Spleen (tissue), 11 donors: ENCODE results near the gene MRC2. TPM values are rescaled to one million over a fixed set of nuclear protein-coding genes. Genes with fewer than 3 reads are reported as not detected.

Source experiments
- DNase-seq: peaks from one replicate; pipeline ENCODE4 v3.0.0-alpha.2; 2020
- H3K27ac ChIP-seq, 8 donors: fragments of 200-600 bp; sonication (generic) in 7 of 8; 1 replicate in 4 of 8; 2 replicates in 4 of 8; pipeline versions ENCODE4 v1.5.0 to v1.8.0; 2016 to 2021; ENCODE audit warnings: inconsistent platforms in 4 of 8, mild to moderate bottlenecking in 4 of 8, moderate library complexity in 1 of 8
- H3K27me3 ChIP-seq, 7 donors: fragments of 200-600 bp; sonication (generic) in 6 of 7; replicated peaks in 1 of 7; 1 replicate in 4 of 7; 2 replicates in 3 of 7; pipeline versions ENCODE4 v1.5.0 to v1.8.0; 2016 to 2021; ENCODE audit warnings: inconsistent platforms in 3 of 7, mild to moderate bottlenecking in 1 of 7
- H3K36me3 ChIP-seq, 6 donors: fragments of 200-600 bp; sonication (generic) in 5 of 6; 1 replicate in 4 of 6; 2 replicates in 2 of 6; pipeline versions ENCODE4 v1.5.0 to v1.8.0; 2016 to 2021; ENCODE audit warnings: inconsistent platforms in 2 of 6
- H3K4me1 ChIP-seq, 6 donors: fragments of 200-600 bp; sonication (generic) in 5 of 6; 1 replicate in 3 of 6; 2 replicates in 3 of 6; pipeline versions ENCODE4 v1.5.0 to v1.8.0; 2016 to 2021; ENCODE audit warnings: inconsistent platforms in 3 of 6
- H3K4me3 ChIP-seq, 8 donors: fragments of 200-600 bp; sonication (generic) in 7 of 8; 1 replicate in 4 of 8; 2 replicates in 4 of 8; pipeline versions ENCODE4 v1.5.0 to v1.8.0; 2016 to 2021; ENCODE audit warnings: inconsistent platforms in 4 of 8, mild to moderate bottlenecking in 4 of 8, moderate library complexity in 2 of 8
- H3K9me3 ChIP-seq, 8 donors: fragments of 200-600 bp; sonication (generic) in 7 of 8; 1 replicate in 4 of 8; 2 replicates in 4 of 8; pipeline versions ENCODE4 v1.5.0 to v1.8.0; 2016 to 2021; ENCODE audit warnings: inconsistent platforms in 4 of 8
- CTCF ChIP-seq, 11 experiments: fragments of 200-600 bp in 7 of 11; fragments of 450-650 bp in 4 of 11; sonication (generic) in 4 of 11; IDR thresholded peaks in 8 of 11; conservative IDR thresholded peaks in 3 of 11; 1 replicate in 7 of 11; 2 replicates in 4 of 11; pipeline versions ENCODE4 v1.4.0 to v1.8.0; 2016 to 2021; ENCODE audit warnings: antibody characterized with exemption in 11 of 11, inconsistent platforms in 4 of 11, mild to moderate bottlenecking in 1 of 11
- POLR2A ChIP-seq, 3 donors: fragments of 450-650 bp; IDR thresholded peaks; one replicate each; pipeline ENCODE4 v1.5.1; 2017; ENCODE audit warnings: antibody characterized with exemption in 3 of 3, mild to moderate bottlenecking in 1 of 3
- POLR2AphosphoS5 ChIP-seq, 3 donors: sonication (generic); formaldehyde crosslinking; IDR thresholded peaks; one replicate each; pipeline ENCODE4 v1.5.1; 2017; ENCODE audit warnings: antibody characterized with exemption in 3 of 3
- WGBS, 5 donors: extraction: QIAGEN DNeasy Blood & Tissue Kit in 3 of 5; methylation state at CpG; one replicate each; pipeline versions ENCODE4 v1.1.5 to v1.1.7; 2013 to 2018; 5-methylcytosine and 5-hydroxymethylcytosine counted together
- intact Hi-C: fragments of 100-400 bp; cut with DNase I; formaldehyde crosslinking; loops from one replicate; pipeline ENCODE4 v1.15.0; 2023; ENCODE audit warnings: low total_unique reads
- polyA plus RNA-seq, 3 donors: library from polyadenylated mRNA; stranded (reverse); fragments of 200-250 nt; gene quantifications; one replicate each; pipeline ENCODE4 v1.2.1, GENCODE V29; 2013
- total RNA-seq, 7 donors: library from RNA; depleted of rRNA in 3 of 7; stranded (reverse); fragments of >200 nt in 3 of 7; fragmentation: NEBNext Ultra II Directional in 4 of 7; extraction: Animal tissue kit (Norgen Biotek cat#: 25700) in 4 of 7; gene quantifications; one replicate each; pipeline versions ENCODE4 v1.1.0 to v1.2.1, GENCODE V29; 2016 to 2021
- donor health status: healthy with polysubstance abuse.
- donor health status: DM: no; HTN: no; CAD: no; lungs with moderate emphysema.
- donor health status: DM: no; HTN: no; CAD: no.
- donor health status: Bipolar disorder and iron deficiency.
- donor health status: healthy.
- donor health status: DM: no; HTN: no; CAD: no.
- donor health status: DM: yes; HTN: yes; CAD: no.

The MRC2 gene
- total and polyA plus RNA-seq, 10 donors: 4.5 to 75.1 (median 38.7) TPM

GRCh38 chr17:62735044-62735651, 107.7 kb downstream of the MRC2 start:
- Histone ChIP-seq H3K4me3 (no peak overlapping the region), H3K9me3 (no peaks in the 10 kb centered on the region), H3K27me3 (peaks cover 0 to 8% (median 0%) of the 10 kb centered on the region in 7 donors), H3K36me3 (no peaks in the 10 kb centered on the region), H3K4me1 (no peaks in the 10 kb centered on the region), H3K27ac (no peak overlapping the region)
- DNase-seq: no peak
- intact Hi-C loops: no loop called here
- 78 to 94% (median 88%) methylated on average over 7 of the region's 7 CpGs for WGBS, 5 donors
- TF ChIP-seq POLR2A (IDR thresholded peaks at IDR 0.05) (no peak), CTCF (IDR thresholded peaks at IDR 0.05 in 8 of 11, conservative IDR thresholded peaks at IDR 0.05 in 3 of 11) (no peak), POLR2AphosphoS5 (IDR thresholded peaks at IDR 0.05) (no peak)

- no peak for DNase-seq
- no peak for TF ChIP-seq POLR2AphosphoS5 (IDR thresholded peaks at IDR 0.05)
- H3K4me3 ChIP-seq: no peak overlapping the region
- no peak overlapping the region for H3K27ac ChIP-seq
- H3K9me3 ChIP-seq: no peaks in the 10 kb centered on the region
- H3K27me3 ChIP-seq: no peaks in the 10 kb centered on the region
- H3K4me1 ChIP-seq: no peaks in the 10 kb centered on the region
- intact Hi-C loops: no loop called here
- 69 to 84% (median 79%) methylated on average over 8 of the region's 8 CpGs for WGBS, 5 donors
- H3K36me3 ChIP-seq: no peaks in the 10 kb centered on the region
These were observed 110.0 kb downstream of the MRC2 start for GRCh38 chr17:62737513-62737912.

- Histone ChIP-seq H3K27ac (no peak overlapping the region), H3K36me3 (no peaks in the 10 kb centered on the region), H3K27me3 (no peaks in the 10 kb centered on the region), H3K4me1 (no peaks in the 10 kb centered on the region), H3K4me3 (no peak overlapping the region), H3K9me3 (no peaks in the 10 kb centered on the region)
- intact Hi-C loops: no loop called here
- TF ChIP-seq CTCF (IDR thresholded peaks at IDR 0.05 in 8 of 11, conservative IDR thresholded peaks at IDR 0.05 in 3 of 11) (no peak), POLR2A (IDR thresholded peaks at IDR 0.05) (no peak)
- 89 to 96% (median 90%) methylated on average over 9 of the region's 9 CpGs for WGBS, 5 donors
- no peak for DNase-seq
These were observed 110.8 kb downstream of the MRC2 start for GRCh38 chr17:62738281-62738680.

GRCh38 chr17:62739645-62740388, 112.3 kb downstream of the MRC2 start:
- H3K4me3 ChIP-seq: no peak overlapping the region
- no peak overlapping the region for H3K27ac ChIP-seq
- H3K9me3 ChIP-seq: no peaks in the 10 kb centered on the region
- 84 to 91% (median 88%) methylated on average over 14 to 16 of the region's 16 CpGs for WGBS, 5 donors
- no peaks in the 10 kb centered on the region for H3K4me1 ChIP-seq
- H3K27me3 ChIP-seq: no peaks in the 10 kb centered on the region
- intact Hi-C loops: no loop called here
- no peak for TF ChIP-seq POLR2A (IDR thresholded peaks at IDR 0.05)
- TF ChIP-seq POLR2AphosphoS5 (IDR thresholded peaks at IDR 0.05): no peak
- no peak for TF ChIP-seq CTCF (IDR thresholded peaks at IDR 0.05 in 8 of 11, conservative IDR thresholded peaks at IDR 0.05 in 3 of 11)
- no peaks in the 10 kb centered on the region for H3K36me3 ChIP-seq
- no peak for DNase-seq
